Femur (tissue), 1 donor: Measurements from ENCODE around the gene ARIH2.
A peak's percentile ranks its signal among the peaks of the same experiment; 100 is the strongest.

Experiments
- DNase-seq: peaks from one replicate; pipeline ENCODE4 v3.0.0-alpha.2; 2017

Gene ARIH2

GRCh38 chr3:48929358-48930035 lies 10.9 kb downstream of the ARIH2 start:
- no peak for DNase-seq

GRCh38 chr3:48930590-48930989 lies 11.9 kb downstream of the ARIH2 start:
- DNase-seq, result no peak

- DNase-seq, result no peak
These were observed 13.4 kb downstream of the ARIH2 start for GRCh38 chr3:48931944-48932580.

- no peak for DNase-seq
These were observed 15.8 kb downstream of the ARIH2 start for GRCh38 chr3:48934333-48934991.

GRCh38 chr3:48935530-48935929 lies 16.9 kb downstream of the ARIH2 start:
- DNase-seq, result no peak

GRCh38 chr3:48938156-48938555 lies 19.5 kb downstream of the ARIH2 start:
- no peak for DNase-seq

- DNase-seq, result no peak
These were observed 20.0 kb downstream of the ARIH2 start for GRCh38 chr3:48938689-48939088.

- no peak for DNase-seq
These were observed 26.8 kb downstream of the ARIH2 start for GRCh38 chr3:48945432-48945831.

- DNase-seq, result no peak
These were observed 27.4 kb downstream of the ARIH2 start for GRCh38 chr3:48945891-48946549.

- DNase-seq, result no peak
These were observed 30.7 kb downstream of the ARIH2 start for GRCh38 chr3:48949376-48949717.

GRCh38 chr3:48950051-48950450 lies 31.4 kb downstream of the ARIH2 start:
- DNase-seq, result no peak

GRCh38 chr3:48951764-48952163 lies 33.1 kb downstream of the ARIH2 start:
- no peak for DNase-seq

GRCh38 chr3:48952510-48953118 lies 34.0 kb downstream of the ARIH2 start:
- DNase-seq, result no peak

- no peak for DNase-seq
These were observed 38.5 kb downstream of the ARIH2 start for GRCh38 chr3:48957006-48957705.

- peak; percentile 30 for DNase-seq
These were observed 42.3 kb downstream of the ARIH2 start for GRCh38 chr3:48960841-48961413.

- DNase-seq, result no peak
These were observed 43.7 kb downstream of the ARIH2 start for GRCh38 chr3:48962340-48962739.

GRCh38 chr3:48962939-48963338 lies 44.3 kb downstream of the ARIH2 start:
- DNase-seq, result no peak

- no peak for DNase-seq
These were observed 44.9 kb downstream of the ARIH2 start for GRCh38 chr3:48963591-48963990.

- DNase-seq, result no peak
These were observed 47.7 kb downstream of the ARIH2 start for GRCh38 chr3:48966367-48966766.

- DNase-seq, result peak; percentile 31
These were observed 48.3 kb downstream of the ARIH2 start for GRCh38 chr3:48966876-48967361.

- DNase-seq, result no peak
These were observed 51.9 kb downstream of the ARIH2 start for GRCh38 chr3:48970586-48970985.
